Keratinocyte (primary cell): ENCODE measurements around the gene NET1. TPM values are rescaled to one million over a fixed set of nuclear protein-coding genes. Genes with fewer than 3 reads are reported as not detected.

Experiments used
- DNase-seq: peaks from one replicate; pipeline ENCODE4 v3.0.0-alpha.2; 2011; ENCODE audit warnings: low read depth, missing footprints, low spot score
- FAIRE-seq: peaks from 2 replicates; lab custom pipeline; 2011; peaks lifted over from hg19 to GRCh38; lab: Jason Lieb, UNC
- H2AFZ ChIP-seq: 2 replicates; pipeline ENCODE4 v1.6.0; 2012; ENCODE audit warnings: low read length, control low read depth, inconsistent platforms; ENCODE audit not compliant: control insufficient read depth
- H3K27ac ChIP-seq: 2 replicates; pipeline ENCODE4 v1.5.1; 2011; ENCODE audit warnings: low read length; ENCODE audit not compliant: control insufficient read depth, insufficient read depth
- H3K27me3 ChIP-seq: 3 replicates; pipeline ENCODE4 v1.6.0; 2011; ENCODE audit warnings: low read length; ENCODE audit not compliant: control insufficient read depth, insufficient read depth; ENCODE audit errors: extremely low read depth
- H3K36me3 ChIP-seq, 2 experiments: 2 replicates in 1 of 2; 3 replicates in 1 of 2; pipeline ENCODE4 v1.5.1; 2011; ENCODE audit warnings: low read length in 2 of 2, mild to moderate bottlenecking in 1 of 2; ENCODE audit not compliant: control insufficient read depth in 2 of 2, insufficient read depth in 2 of 2; ENCODE audit errors: extremely low read depth in 1 of 2
- H3K4me1 ChIP-seq: 3 replicates; pipeline ENCODE4 v1.5.1; 2011; ENCODE audit warnings: low read length; ENCODE audit not compliant: control insufficient read depth, insufficient read depth; ENCODE audit errors: extremely low read depth
- H3K4me2 ChIP-seq: 3 replicates; pipeline ENCODE4 v1.6.0; 2011; ENCODE audit warnings: low read depth, low read length; ENCODE audit not compliant: control insufficient read depth, insufficient read depth; ENCODE audit errors: extremely low read depth
- H3K4me3 ChIP-seq, 3 experiments: fragments of 200-600 bp in 1 of 3; sonication (generic) in 1 of 3; 2 replicates in 2 of 3; 3 replicates in 1 of 3; pipeline ENCODE4 v1.5.1; 2011 to 2016; ENCODE audit warnings: low read length in 3 of 3, mild to moderate bottlenecking in 3 of 3, control low read depth in 2 of 3, inconsistent platforms in 1 of 3, low read depth in 1 of 3, mixed read lengths in 1 of 3, mixed run types in 1 of 3, moderate library complexity in 1 of 3; ENCODE audit not compliant: control insufficient read depth in 2 of 3, insufficient read depth in 2 of 3; ENCODE audit errors: extremely low read depth in 1 of 3
- H3K79me2 ChIP-seq: 2 replicates; pipeline ENCODE4 v1.6.0; 2012; ENCODE audit warnings: low read length; ENCODE audit not compliant: control insufficient read depth, insufficient read depth
- H3K9ac ChIP-seq: 3 replicates; pipeline ENCODE4 v1.6.0; 2011; ENCODE audit warnings: low read length; ENCODE audit not compliant: control insufficient read depth, insufficient read depth; ENCODE audit errors: extremely low read depth
- H3K9me1 ChIP-seq: 3 replicates; pipeline ENCODE4 v1.6.0; 2011; ENCODE audit warnings: low read length; ENCODE audit not compliant: control insufficient read depth, insufficient read depth; ENCODE audit errors: extremely low read depth
- H3K9me3 ChIP-seq: 2 replicates; pipeline ENCODE4 v1.5.1; 2012; ENCODE audit warnings: low read depth, low read length; ENCODE audit not compliant: control insufficient read depth
- H4K20me1 ChIP-seq: 3 replicates; pipeline ENCODE4 v1.6.0; 2011; ENCODE audit warnings: low read length; ENCODE audit not compliant: control insufficient read depth, insufficient read depth; ENCODE audit errors: extremely low read depth
- EZH2 ChIP-seq: IDR thresholded peaks from one replicate; pipeline ENCODE4 v1.6.1; 2012; ENCODE audit warnings: inconsistent platforms, mild to moderate bottlenecking, low read length, moderate library complexity
- dilution Hi-C: fragments of 300-500 bp; cut with MboI; formaldehyde crosslinking; loops from one replicate; pipeline ENCODE4 v1.7.0; 2020; ENCODE audit warnings: low sequenced_read_pairs; ENCODE audit not compliant: extremely low pct_ligation_motif_present
- polyA plus RNA-seq, 5 experiments: library from polyadenylated mRNA; depleted of rRNA in 3 of 5; stranded (reverse) in 3 of 5; stranded (forward) in 1 of 5; unstranded in 1 of 5; fragments of >200 nt; gene quantifications; 1 replicate in 1 of 5; 2 replicates in 3 of 5; 3 replicates in 1 of 5; pipeline versions ENCODE4 v1.2.1 to v1.2.3, GENCODE V29; 2011 to 2012; ENCODE audit warnings: missing spikeins in 2 of 5, low read depth in 1 of 5, low replicate concordance in 1 of 5
- TF ChIP-seq, protein P1 (sequence below), 3 experiments: IDR thresholded peaks in 1 of 3; conservative IDR thresholded peaks in 1 of 3; optimal IDR thresholded peaks in 1 of 3; 2 replicates in 2 of 3; 3 replicates in 1 of 3; pipeline versions ENCODE3 to v1.5.1; 2011; ENCODE audit warnings: low read length in 3 of 3, mild to moderate bottlenecking in 3 of 3, moderate library complexity in 2 of 3, control low read depth in 1 of 3, inconsistent platforms in 1 of 3; ENCODE audit not compliant: insufficient read depth in 2 of 3; ENCODE audit errors: extremely low read depth in 1 of 3

Gene NET1
- polyA plus RNA-seq, 1 donor (not counting 4 experiments of a cell fraction or from before 2014, with no cell fraction given) = 214 TPM

DNA sequence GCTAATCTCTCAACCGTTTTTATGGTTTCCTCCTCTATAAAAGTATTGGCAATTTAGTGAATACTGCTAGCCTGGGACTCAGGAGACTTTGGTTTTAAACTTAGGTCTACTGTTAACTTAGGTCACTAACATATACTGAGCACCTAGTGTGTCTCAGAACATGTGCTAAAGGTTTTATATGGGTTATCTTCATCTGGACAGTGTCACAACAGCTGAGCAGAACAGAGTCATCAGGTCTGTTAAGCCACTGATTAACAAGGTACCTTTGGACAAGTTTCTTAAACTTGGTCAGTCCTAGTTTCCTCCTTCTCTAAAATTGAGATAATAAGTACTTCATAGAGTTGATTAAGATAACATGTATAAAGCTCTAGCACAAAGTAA, 30.6 kb downstream of the NET1 start:
- no peak for DNase-seq
- no peaks in the 10 kb centered on the region for H3K9me3 ChIP-seq
- H4K20me1 ChIP-seq = no peaks in the 10 kb centered on the region
- H3K9me1 ChIP-seq = no peaks in the 10 kb centered on the region
- dilution Hi-C loops = no loop called here
- TF ChIP-seq, protein P1, sequence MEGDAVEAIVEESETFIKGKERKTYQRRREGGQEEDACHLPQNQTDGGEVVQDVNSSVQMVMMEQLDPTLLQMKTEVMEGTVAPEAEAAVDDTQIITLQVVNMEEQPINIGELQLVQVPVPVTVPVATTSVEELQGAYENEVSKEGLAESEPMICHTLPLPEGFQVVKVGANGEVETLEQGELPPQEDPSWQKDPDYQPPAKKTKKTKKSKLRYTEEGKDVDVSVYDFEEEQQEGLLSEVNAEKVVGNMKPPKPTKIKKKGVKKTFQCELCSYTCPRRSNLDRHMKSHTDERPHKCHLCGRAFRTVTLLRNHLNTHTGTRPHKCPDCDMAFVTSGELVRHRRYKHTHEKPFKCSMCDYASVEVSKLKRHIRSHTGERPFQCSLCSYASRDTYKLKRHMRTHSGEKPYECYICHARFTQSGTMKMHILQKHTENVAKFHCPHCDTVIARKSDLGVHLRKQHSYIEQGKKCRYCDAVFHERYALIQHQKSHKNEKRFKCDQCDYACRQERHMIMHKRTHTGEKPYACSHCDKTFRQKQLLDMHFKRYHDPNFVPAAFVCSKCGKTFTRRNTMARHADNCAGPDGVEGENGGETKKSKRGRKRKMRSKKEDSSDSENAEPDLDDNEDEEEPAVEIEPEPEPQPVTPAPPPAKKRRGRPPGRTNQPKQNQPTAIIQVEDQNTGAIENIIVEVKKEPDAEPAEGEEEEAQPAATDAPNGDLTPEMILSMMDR (optimal IDR thresholded peaks at IDR 0.05 in 1 of 3, IDR thresholded peaks at IDR 0.05 in 1 of 3, conservative IDR thresholded peaks at IDR 0.05 in 1 of 3; ENCODE audit: extremely low read depth in 1 of 3, insufficient read depth in 2 of 3, low read length in 3 of 3) = no peak
- TF ChIP-seq EZH2 = no peak
- no peak for FAIRE-seq
- no peaks in the 10 kb centered on the region for H3K27me3 ChIP-seq
- H3K27ac ChIP-seq = no peak overlapping the region
- H2AFZ ChIP-seq = no peak overlapping the region
- H3K4me1 ChIP-seq = peaks cover 5% of the 10 kb centered on the region
- H3K36me3 ChIP-seq = peaks cover 0 to 4% of the 10 kb centered on the region in 2 experiments
- H3K4me3 ChIP-seq = no peak overlapping the region
- H3K4me2 ChIP-seq = no peak overlapping the region
- H3K79me2 ChIP-seq = peaks cover 41% of the 10 kb centered on the region
- H3K9ac ChIP-seq = no peak overlapping the region

DNA sequence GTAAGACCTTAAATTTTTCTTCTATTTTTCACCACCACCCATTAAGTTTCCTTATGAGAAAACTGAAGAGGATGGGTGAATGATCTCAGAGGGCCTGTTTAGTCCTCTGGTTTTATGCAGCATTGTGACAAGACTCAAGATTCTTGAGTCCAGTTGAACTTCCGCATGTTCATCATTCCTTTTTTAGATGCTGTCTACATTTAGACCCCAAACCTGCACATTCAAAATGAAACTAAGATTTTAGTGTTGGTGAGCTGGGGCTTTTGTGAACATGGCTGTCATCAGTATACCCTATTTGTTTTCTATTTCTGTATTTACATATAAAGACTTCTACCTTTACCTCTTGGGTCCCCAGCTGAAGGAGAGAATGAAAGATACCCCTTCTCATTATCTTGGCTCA, 31.1 kb downstream of the NET1 start:
- dilution Hi-C loops = no loop called here
- FAIRE-seq (no peak), DNase-seq (no peak)
- Histone ChIP-seq H2AFZ (no peak overlapping the region), H3K4me2 (no peak overlapping the region), H3K36me3 (peaks cover 0 to 4% of the 10 kb centered on the region in 2 experiments), H3K9me3 (no peaks in the 10 kb centered on the region), H3K4me1 (peaks cover 5% of the 10 kb centered on the region), H3K9me1 (no peaks in the 10 kb centered on the region), H3K27ac (no peak overlapping the region), H3K79me2 (peaks cover 46% of the 10 kb centered on the region), H3K9ac (no peak overlapping the region), H3K27me3 (no peaks in the 10 kb centered on the region), H4K20me1 (no peaks in the 10 kb centered on the region), H3K4me3 (no peak overlapping the region)
- TF ChIP-seq, protein P1 (optimal IDR thresholded peaks at IDR 0.05 in 1 of 3, IDR thresholded peaks at IDR 0.05 in 1 of 3, conservative IDR thresholded peaks at IDR 0.05 in 1 of 3; ENCODE audit: extremely low read depth in 1 of 3, insufficient read depth in 2 of 3, low read length in 3 of 3) = no peak
- TF ChIP-seq EZH2 = no peak
